Lower leg skin (tissue), 3 donors: ENCODE measurements around the gene EIF3B.

ENCODE experiments used
- CTCF ChIP-seq, 3 donors: fragments of 450-650 bp; IDR thresholded peaks; one replicate each; pipeline ENCODE4 v1.5.1; 2016; ENCODE audit warnings: antibody characterized with exemption in 3 of 3, mild to moderate bottlenecking in 3 of 3, moderate library complexity in 2 of 3
- POLR2A ChIP-seq, 2 donors: fragments of 450-650 bp; IDR thresholded peaks; one replicate each; pipeline ENCODE4 v1.6.1; 2016 to 2017; ENCODE audit warnings: antibody characterized with exemption in 2 of 2, mild to moderate bottlenecking in 1 of 2, moderate library complexity in 1 of 2

GRCh38 chr7:2381881-2382509, 27.4 kb downstream of the EIF3B start:
- no peak for TF ChIP-seq POLR2A (IDR thresholded peaks at IDR 0.05)
- TF ChIP-seq CTCF (IDR thresholded peaks at IDR 0.05) = no peak
